Testis (tissue), 3 donors: ENCODE measurements around the gene PLEKHG5. TPM values are rescaled to one million over a fixed set of nuclear protein-coding genes. Genes with fewer than 3 reads are reported as not detected.

Experiments
- DNase-seq: peaks from one replicate; pipeline ENCODE4 v3.0.0-alpha.2; 2019
- H3K27ac ChIP-seq, 2 donors: fragments of 200-600 bp; sonication (generic); one replicate each; pipeline ENCODE4 v1.5.1; 2019
- H3K27me3 ChIP-seq: fragments of 200-600 bp; sonication (generic); one replicate; pipeline ENCODE4 v1.5.1; 2019
- H3K36me3 ChIP-seq: fragments of 200-600 bp; sonication (generic); one replicate; pipeline ENCODE4 v1.5.1; 2017; ENCODE audit warnings: low read depth; ENCODE audit errors: missing control alignments
- H3K4me1 ChIP-seq: fragments of 200-600 bp; sonication (generic); one replicate; pipeline ENCODE4 v1.5.1; 2019
- H3K4me3 ChIP-seq, 2 donors: fragments of 200-600 bp; sonication (generic); one replicate each; pipeline ENCODE4 v1.5.1; 2017 to 2019
- H3K9me3 ChIP-seq: fragments of 200-600 bp; sonication (generic); one replicate; pipeline ENCODE4 v1.5.1; 2017
- CTCF ChIP-seq, 3 experiments: fragments of 450-650 bp in 2 of 3; fragments of 200-600 bp in 1 of 3; sonication (generic) in 1 of 3; IDR thresholded peaks; one replicate each; pipeline ENCODE4 v1.5.1; 2016 to 2019; ENCODE audit warnings: antibody characterized with exemption in 3 of 3, mild to moderate bottlenecking in 2 of 3, moderate library complexity in 1 of 3
- POLR2A ChIP-seq: fragments of 450-650 bp; IDR thresholded peaks from one replicate; pipeline ENCODE4 v1.6.1; 2017; ENCODE audit warnings: antibody characterized with exemption, mild to moderate bottlenecking, moderate library complexity
- WGBS, 2 donors: methylation state at CpG; one replicate each; pipeline ENCODE4 v1.1.5; 2018; 5-methylcytosine and 5-hydroxymethylcytosine counted together
- intact Hi-C: fragments of 100-400 bp; cut with DNase I; formaldehyde crosslinking; loops from one replicate; pipeline ENCODE4 v1.15.1; 2023; ENCODE audit warnings: low total_unique reads
- polyA plus RNA-seq: library from polyadenylated mRNA; stranded (reverse); fragments of 350-450 nt; fragmentation: Illumina TruSeq; extraction: RNeasy Lipid Tissue Mini Kit (QIAGEN cat#74804); gene quantifications from one replicate; pipeline ENCODE4 v1.2.3, GENCODE V29; 2014; ENCODE audit warnings: low read depth, low replicate concordance; ENCODE audit not compliant: insufficient read depth
- total RNA-seq, 2 donors: library from RNA; depleted of rRNA; stranded (reverse); fragments of >200 nt; gene quantifications; one replicate each; pipeline ENCODE4 v1.2.3, GENCODE V29; 2016

Gene PLEKHG5
- total and polyA plus RNA-seq, 3 donors from 2014 or later = 8.1 to 16.4 (median 13.7) TPM

DNA sequence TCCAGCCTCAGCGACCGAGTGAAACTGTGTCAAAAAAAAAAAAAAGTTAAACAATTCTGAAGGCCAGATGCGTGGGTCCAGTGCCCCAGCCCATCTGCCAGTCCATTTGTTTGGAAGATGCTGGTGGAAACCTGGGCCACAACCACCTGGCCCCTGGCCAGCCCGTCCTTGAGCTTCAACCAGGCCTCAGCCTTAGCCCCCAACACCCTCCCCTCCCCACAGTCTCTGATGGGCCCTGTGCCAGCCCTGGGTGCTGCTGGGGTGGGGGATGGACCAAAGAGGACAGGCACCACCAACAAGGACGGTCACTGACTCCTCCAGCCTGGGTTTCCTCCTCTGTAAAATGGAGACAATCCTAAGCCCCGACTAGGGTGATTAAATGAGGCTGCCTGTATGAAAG, 19.6 kb upstream of the PLEKHG5 start:
- Histone ChIP-seq H3K27ac (no peak overlapping the region), H3K4me3 (no peak overlapping the region)
- DNase-seq = no peak

GRCh38 chr1:6510493-6510892, 19.0 kb upstream of the PLEKHG5 start:
- TF ChIP-seq CTCF (IDR thresholded peaks at IDR 0.05) (no peak), POLR2A (no peak)
- DNase-seq = no peak
- 89 to 96% methylated on average over 5 to 6 of the region's 6 CpGs for WGBS, 2 donors
- no peak overlapping the region for H3K27ac ChIP-seq
- H3K27me3 ChIP-seq = no peaks in the 10 kb centered on the region
- no peaks in the 10 kb centered on the region for H3K9me3 ChIP-seq
- intact Hi-C loops = no loop called here
- no peaks in the 10 kb centered on the region for H3K36me3 ChIP-seq
- no peak overlapping the region for H3K4me3 ChIP-seq
- peaks cover 6% of the 10 kb centered on the region for H3K4me1 ChIP-seq

More for the DNA sequence above, 19.6 kb upstream of the PLEKHG5 start:
- no peak for TF ChIP-seq CTCF (IDR thresholded peaks at IDR 0.05)
- no peak for TF ChIP-seq POLR2A
- Histone ChIP-seq H3K4me1 (peaks cover 6% of the 10 kb centered on the region), H3K9me3 (no peaks in the 10 kb centered on the region), H3K27me3 (no peaks in the 10 kb centered on the region), H3K36me3 (no peaks in the 10 kb centered on the region)
- intact Hi-C loops = no loop called here
- 66 to 74% methylated on average over 5 of the region's 6 CpGs for WGBS, 2 donors

GRCh38 chr1:6509919-6510291, 18.4 kb upstream of the PLEKHG5 start:
- Histone ChIP-seq H3K36me3 (no peaks in the 10 kb centered on the region), H3K4me1 (peaks cover 6% of the 10 kb centered on the region), H3K9me3 (no peaks in the 10 kb centered on the region), H3K4me3 (no peak overlapping the region), H3K27me3 (no peaks in the 10 kb centered on the region), H3K27ac (no peak overlapping the region)
- intact Hi-C loops = no loop called here
- 75% methylated on average over 10 of the region's 10 CpGs; no CpG with 5 or more reads in 1 of the 2 donors for WGBS, 2 donors
- TF ChIP-seq POLR2A (no peak), CTCF (IDR thresholded peaks at IDR 0.05) (no peak)
- DNase-seq = no peak

DNA sequence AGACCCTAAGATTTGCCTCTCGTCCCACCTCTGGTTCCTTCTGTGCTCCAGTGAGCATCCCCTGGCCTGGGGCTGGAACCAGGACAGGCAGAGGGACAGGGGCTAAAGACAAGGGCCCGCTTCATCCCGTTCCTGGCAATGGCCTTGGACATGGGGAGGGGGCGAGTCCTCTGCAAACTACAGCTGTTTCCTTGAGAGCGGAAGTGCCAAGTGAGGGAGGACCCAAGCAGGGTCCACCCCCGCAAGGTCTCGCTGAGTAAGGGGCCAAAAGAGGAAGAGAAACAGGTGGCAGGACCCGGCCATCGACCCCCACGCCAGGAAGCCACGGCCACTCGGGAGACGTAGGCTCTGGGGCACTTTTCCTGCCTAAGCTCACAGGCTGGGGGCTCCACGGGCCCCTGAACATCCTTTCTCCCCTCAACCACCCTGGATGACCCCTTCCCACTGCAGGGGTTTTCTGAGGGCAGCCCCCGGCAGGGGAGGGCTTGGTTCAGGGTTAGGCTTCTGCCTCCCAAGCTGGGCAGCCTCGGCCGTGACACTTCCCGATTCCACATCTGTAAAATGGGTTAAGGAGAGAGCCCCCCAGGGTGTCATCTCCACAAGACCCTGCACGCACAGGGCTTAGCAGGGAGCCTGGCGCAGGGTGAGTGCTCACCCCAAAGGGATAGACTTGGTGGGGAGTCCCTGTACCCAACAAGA, 17.9 kb upstream of the PLEKHG5 start:
- Histone ChIP-seq H3K36me3 (no peaks in the 10 kb centered on the region), H3K4me1 (peaks cover 6% of the 10 kb centered on the region), H3K27me3 (no peaks in the 10 kb centered on the region), H3K9me3 (no peaks in the 10 kb centered on the region), H3K27ac (no peak overlapping the region), H3K4me3 (no peak overlapping the region)
- DNase-seq = no peak
- 67 to 75% methylated on average over 16 to 20 of the region's 20 CpGs for WGBS, 2 donors
- no peak for TF ChIP-seq CTCF (IDR thresholded peaks at IDR 0.05)
- TF ChIP-seq POLR2A = no peak
- intact Hi-C loops = no loop called here

DNA sequence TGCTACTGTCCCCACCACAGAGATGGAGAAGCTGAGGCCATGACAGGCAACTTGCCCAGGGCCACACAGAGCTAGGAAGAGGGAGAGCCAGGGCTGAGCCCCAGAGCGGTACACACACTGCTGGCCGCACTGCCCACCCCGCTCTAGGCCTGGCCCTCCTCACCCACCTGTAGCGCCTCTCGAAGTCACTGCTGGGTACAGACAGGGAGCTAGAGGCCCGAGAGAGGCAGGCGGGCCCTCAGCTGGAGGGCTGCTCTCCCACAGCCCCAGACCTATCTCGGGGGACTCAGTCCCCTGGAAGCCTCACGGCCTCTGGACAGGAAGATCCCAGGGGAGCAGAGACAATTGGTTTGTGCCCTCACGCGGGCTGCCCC, 17.3 kb upstream of the PLEKHG5 start:
- Histone ChIP-seq H3K36me3 (no peaks in the 10 kb centered on the region), H3K4me3 (no peak overlapping the region), H3K9me3 (no peaks in the 10 kb centered on the region), H3K4me1 (peaks cover 6% of the 10 kb centered on the region), H3K27me3 (no peaks in the 10 kb centered on the region), H3K27ac (no peak overlapping the region)
- intact Hi-C loops = no loop called here
- WGBS, 2 donors = 85 to 92% methylated on average over 8 to 11 of the region's 11 CpGs
- DNase-seq = no peak
- TF ChIP-seq POLR2A = no peak
